Measurements from ENCODE around the gene P2RX4. TPM values are rescaled to one million over a fixed set of nuclear protein-coding genes. Genes with fewer than 3 reads are reported as not detected.
"Not testable (repeated sequence)": the region's sequence is repeated elsewhere in the genome, so short reads cannot be mapped to it uniquely, and the experiment has no call there.

Gene P2RX4
- total and polyA plus RNA-seq, 5 experiments from 2014 or later: 27.8 to 36.0 (median 29.8) TPM

- POLR2A ChIA-PET: interaction anchor here (1.4 kb wide), 1 partner anchor 8 kb away, joined by 4 read pairs; no protein-coding TSS in a partner anchor
- Mint-ChIP-seq H3K36me3 (peaks cover 0 to 19% (median 7%) of the 10 kb centered on the region in 3 donors), H3K4me1 (peaks cover 9 to 28% (median 18%) of the 10 kb centered on the region in 4 donors), H3K4me3 (no peak overlapping the region), H3K9me3 (no peaks in the 10 kb centered on the region), H3K27me3 (no peaks in the 10 kb centered on the region), H3K27ac (peak overlapping the region in 2 of 10 donors; percentile 24 to 84)
- DNase-seq: no peak
- ATAC-seq: no peak
These were observed 6.2 kb downstream of the P2RX4 start for GRCh38 chr12:121216102-121216501.

- H3K27ac Mint-ChIP-seq: peak overlapping the region in 4 of 10 donors; percentile 13 to 78 (median 32)
- DNase-seq (no peak), ATAC-seq (no peak)
- POLR2A ChIA-PET: no interaction called here
- peaks cover 0 to 24% (median 7%) of the 10 kb centered on the region in 3 donors for H3K36me3 Mint-ChIP-seq
- H3K9me3 Mint-ChIP-seq: no peaks in the 10 kb centered on the region
- no peak overlapping the region for H3K4me3 Mint-ChIP-seq
- peaks cover 9 to 23% (median 16%) of the 10 kb centered on the region in 4 donors for H3K4me1 Mint-ChIP-seq
- no peaks in the 10 kb centered on the region for H3K27me3 Mint-ChIP-seq
These were observed 7.1 kb downstream of the P2RX4 start for GRCh38 chr12:121217063-121217462.

GRCh38 chr12:121217761-121218160, 7.8 kb downstream of the P2RX4 start:
- ATAC-seq: no peak
- peak overlapping the region in 8 of 10 donors; percentile 22 to 81 (median 56) for H3K27ac Mint-ChIP-seq
- POLR2A ChIA-PET: interaction anchor here (1.5 to 1.6 kb wide), 2 partner anchors 12 to 22 kb away, joined by 3 to 4 read pairs; no protein-coding TSS in a partner anchor

GRCh38 chr12:121218588-121219352, 8.8 kb downstream of the P2RX4 start:
- H3K4me3 Mint-ChIP-seq: no peak overlapping the region
- POLR2A ChIA-PET: interaction anchor here (0.6 to 1.6 kb wide), 3 partner anchors 11 to 1868 kb away, joined by 3 to 5 read pairs (median 4); no protein-coding TSS in a partner anchor
- H3K27me3 Mint-ChIP-seq: no peaks in the 10 kb centered on the region
- H3K9me3 Mint-ChIP-seq: no peaks in the 10 kb centered on the region
- no peak for ATAC-seq
- DNase-seq: no peak
- peaks cover 0 to 26% (median 7%) of the 10 kb centered on the region in 3 donors for H3K36me3 Mint-ChIP-seq
- peaks cover 16 to 31% (median 27%) of the 10 kb centered on the region in 4 donors for H3K4me1 Mint-ChIP-seq
- H3K27ac Mint-ChIP-seq: peak overlapping the region in 8 of 10 donors; percentile 26 to 84 (median 68)

More at GRCh38 chr12:121217761-121218160, 7.8 kb downstream of the P2RX4 start:
- no peak for DNase-seq
- peaks cover 10 to 23% (median 19%) of the 10 kb centered on the region in 4 donors for H3K4me1 Mint-ChIP-seq
- no peaks in the 10 kb centered on the region for H3K27me3 Mint-ChIP-seq
- H3K9me3 Mint-ChIP-seq: no peaks in the 10 kb centered on the region
- H3K36me3 Mint-ChIP-seq: peaks cover 0 to 26% (median 7%) of the 10 kb centered on the region in 3 donors
- H3K4me3 Mint-ChIP-seq: no peak overlapping the region

- Mint-ChIP-seq H3K9me3 (no peaks in the 10 kb centered on the region), H3K27ac (peak overlapping the region in 9 of 10 donors; percentile 26 to 88 (median 61)), H3K4me3 (no peak overlapping the region), H3K27me3 (no peaks in the 10 kb centered on the region), H3K36me3 (peaks cover 0 to 23% (median 7%) of the 10 kb centered on the region in 3 donors), H3K4me1 (peaks cover 15 to 30% (median 29%) of the 10 kb centered on the region in 4 donors)
- POLR2A ChIA-PET: interaction anchor here (0.6 kb wide), 1 partner anchor 1867 kb away, joined by 5 read pairs; no protein-coding TSS in a partner anchor
- ATAC-seq: no peak
- no peak for DNase-seq
These were observed 9.5 kb downstream of the P2RX4 start for GRCh38 chr12:121219353-121219986.

- peaks cover 16 to 53% (median 42%) of the 10 kb centered on the region in 4 donors for H3K4me1 Mint-ChIP-seq
- POLR2A ChIA-PET: interaction anchor here (0.5 to 4.8 kb wide), 7 partner anchors 12 to 846 kb away, joined by 3 to 47 read pairs (median 5); partner anchors contain the start of genes P2RX4 and P2RX7
These were observed 12.9 kb downstream of the P2RX4 start for GRCh38 chr12:121222847-121223246.

GRCh38 chr12:121223292-121224285, 13.7 kb downstream of the P2RX4 start:
- no peaks in the 10 kb centered on the region for H3K27me3 Mint-ChIP-seq
- POLR2A ChIA-PET: interaction anchor here (0.6 to 4.8 kb wide), 11 partner anchors 8 to 640 kb away, joined by 3 to 47 read pairs (median 4); partner anchors contain the start of genes CAMKK2, P2RX4 and P2RX7
- H3K4me1 Mint-ChIP-seq: peaks cover 16 to 53% (median 42%) of the 10 kb centered on the region in 4 donors

More at GRCh38 chr12:121222847-121223246, 12.9 kb downstream of the P2RX4 start:
- Mint-ChIP-seq H3K4me3 (peak overlapping the region in 4 of 10 donors; percentile 11 to 47 (median 25)), H3K27ac (peak overlapping the region; percentile 88 to 99 (median 96)), H3K27me3 (no peaks in the 10 kb centered on the region), H3K36me3 (peaks cover 0 to 14% (median 5%) of the 10 kb centered on the region in 3 donors), H3K9me3 (no peaks in the 10 kb centered on the region)
- peak in 2 of 10 donors; percentile 28 to 42 for DNase-seq
- ATAC-seq: peak; percentile 29 to 38

GRCh38 chr12:121224591-121224990, 14.7 kb downstream of the P2RX4 start:
- peak overlapping the region; percentile 88 to 99 (median 96) for H3K27ac Mint-ChIP-seq
- POLR2A ChIA-PET: interaction anchor here (0.6 to 4.8 kb wide), 10 partner anchors 9 to 583 kb away, joined by 3 to 47 read pairs (median 4); partner anchors contain the start of genes CAMKK2 and P2RX4
- no peaks in the 10 kb centered on the region for H3K27me3 Mint-ChIP-seq
- peak overlapping the region; percentile 42 to 90 (median 75) for H3K4me3 Mint-ChIP-seq
- DNase-seq: peak in 6 of 10 donors; percentile 37 to 71 (median 54)
- H3K9me3 Mint-ChIP-seq: no peaks in the 10 kb centered on the region
- H3K4me1 Mint-ChIP-seq: peaks cover 14 to 53% (median 41%) of the 10 kb centered on the region in 4 donors
- peaks cover 0 to 12% (median 3%) of the 10 kb centered on the region in 3 donors for H3K36me3 Mint-ChIP-seq
- ATAC-seq: peak; percentile 76 to 77

More at GRCh38 chr12:121223292-121224285, 13.7 kb downstream of the P2RX4 start:
- ATAC-seq: peak; percentile 61 to 66
- peaks cover 0 to 13% (median 5%) of the 10 kb centered on the region in 3 donors for H3K36me3 Mint-ChIP-seq
- no peaks in the 10 kb centered on the region for H3K9me3 Mint-ChIP-seq
- DNase-seq: peak in 6 of 10 donors; percentile 36 to 67 (median 42)
- peak overlapping the region; percentile 3 to 81 (median 66) for H3K4me3 Mint-ChIP-seq
- peak overlapping the region; percentile 88 to 99 (median 96) for H3K27ac Mint-ChIP-seq

- Mint-ChIP-seq H3K4me1 (peaks cover 16 to 63% (median 45%) of the 10 kb centered on the region in 4 donors), H3K36me3 (peaks cover 0 to 18% (median 3%) of the 10 kb centered on the region in 3 donors), H3K9me3 (no peaks in the 10 kb centered on the region), H3K27me3 (no peaks in the 10 kb centered on the region), H3K4me3 (peak overlapping the region in 3 of 10 donors; percentile 20 to 39 (median 34)), H3K27ac (peak overlapping the region; percentile 34 to 82 (median 68))
- ATAC-seq (no peak), DNase-seq (no peak)
- POLR2A ChIA-PET: interaction anchor here (1.0 to 4.8 kb wide), 2 partner anchors 11 to 15 kb away, joined by 3 to 46 read pairs; partner anchors contain the start of gene P2RX4
These were observed 16.5 kb downstream of the P2RX4 start for GRCh38 chr12:121226399-121226798.

GRCh38 chr12:121226871-121227270, 16.9 kb downstream of the P2RX4 start:
- H3K27me3 Mint-ChIP-seq, H3K9me3 Mint-ChIP-seq, ATAC-seq, DNase-seq: not testable (repeated sequence)
- Mint-ChIP-seq H3K4me1 (peaks cover 16 to 59% (median 43%) of the 10 kb centered on the region in 4 donors), H3K36me3 (peaks cover 0 to 17% (median 3%) of the 10 kb centered on the region in 3 donors), H3K4me3 (peak overlapping the region in 2 of 10 donors; percentile 20 to 39), H3K27ac (peak overlapping the region; percentile 24 to 82 (median 68))
- POLR2A ChIA-PET: interaction anchor here (1.0 kb wide), 1 partner anchor 11 kb away, joined by 3 read pairs; no protein-coding TSS in a partner anchor

- peaks cover 0 to 19% (median 3%) of the 10 kb centered on the region in 3 donors for H3K36me3 Mint-ChIP-seq
- H3K4me3 Mint-ChIP-seq: no peak overlapping the region
- ATAC-seq (no peak), DNase-seq (no peak)
- no peaks in the 10 kb centered on the region for H3K27me3 Mint-ChIP-seq
- POLR2A ChIA-PET: interaction anchor here (1.0 kb wide), 1 partner anchor 10 kb away, joined by 3 read pairs; no protein-coding TSS in a partner anchor
- no peaks in the 10 kb centered on the region for H3K9me3 Mint-ChIP-seq
- peaks cover 16 to 58% (median 42%) of the 10 kb centered on the region in 4 donors for H3K4me1 Mint-ChIP-seq
- peak overlapping the region in 7 of 10 donors; percentile 14 to 81 (median 35) for H3K27ac Mint-ChIP-seq
These were observed 17.4 kb downstream of the P2RX4 start for GRCh38 chr12:121227294-121227693.
